Natural killer cell (primary cell): ENCODE results near the gene CHPF2. TPM values are rescaled to one million over a fixed set of nuclear protein-coding genes. Genes with fewer than 3 reads are reported as not detected.

Experiments used
- ATAC-seq, 3 donors: fragments of 150-1000 bp in 2 of 3; fragments of 200-7000 bp in 1 of 3; cut with Tn5 transposase; 1 replicate in 1 of 3; 2 replicates in 2 of 3; pipeline ENCODE4 v1.10.0; 2021; ENCODE audit warnings: mild to moderate bottlenecking in 2 of 3, moderate library complexity in 2 of 3
- DNase-seq, 2 donors: peaks; one replicate each; pipeline versions ENCODE4 v3.0.0 to v3.0.0-alpha.2; 2013 to 2021; ENCODE audit warnings: mixed read lengths in 1 of 2
- H3K27ac ChIP-seq: one replicate; pipeline ENCODE4 v1.5.1; 2013; ENCODE audit warnings: mild to moderate bottlenecking, low read length
- H3K27me3 ChIP-seq: one replicate; pipeline ENCODE4 v1.6.1; 2013; ENCODE audit warnings: low read length; ENCODE audit not compliant: control insufficient read depth, insufficient read depth
- H3K36me3 ChIP-seq: one replicate; pipeline ENCODE4 v1.6.1; 2013; ENCODE audit warnings: low read length; ENCODE audit not compliant: control insufficient read depth, insufficient read depth
- H3K4me1 ChIP-seq: one replicate; pipeline ENCODE4 v1.6.1; 2013; ENCODE audit warnings: low read length; ENCODE audit not compliant: control insufficient read depth, insufficient read depth
- H3K4me3 ChIP-seq: one replicate; pipeline ENCODE4 v1.5.1; 2013; ENCODE audit warnings: low read length
- H3K9me3 ChIP-seq: one replicate; pipeline ENCODE4 v1.6.1; 2013; ENCODE audit warnings: low read length; ENCODE audit not compliant: control insufficient read depth, insufficient read depth
- H3K27ac Mint-ChIP-seq, 2 donors: one replicate each; pipeline ENCODE4 v1.8.0; 2022; ENCODE audit warnings: mild to moderate bottlenecking in 2 of 2, mixed read lengths in 2 of 2, moderate library complexity in 1 of 2
- H3K27me3 Mint-ChIP-seq, 2 donors: one replicate each; pipeline ENCODE4 v1.8.0; 2022; ENCODE audit warnings: low read depth in 2 of 2, mixed read lengths in 2 of 2
- H3K36me3 Mint-ChIP-seq: one replicate; pipeline ENCODE4 v1.8.0; 2022; ENCODE audit warnings: mixed read lengths
- H3K4me1 Mint-ChIP-seq, 2 donors: one replicate each; pipeline ENCODE4 v1.8.0; 2022; ENCODE audit warnings: mixed read lengths in 2 of 2
- H3K4me3 Mint-ChIP-seq: one replicate; pipeline ENCODE4 v1.8.0; 2022; ENCODE audit warnings: mild to moderate bottlenecking, moderate library complexity, mixed read lengths
- H3K9me3 Mint-ChIP-seq, 2 donors: one replicate each; pipeline ENCODE4 v1.8.0; 2022; ENCODE audit warnings: mixed read lengths in 2 of 2
- CTCF ChIP-seq: fragments of 200-600 bp; IDR thresholded peaks from one replicate; pipeline ENCODE4 v1.8.0; 2022; ENCODE audit warnings: antibody characterized with exemption
- WGBS: methylation state at CpG from one replicate; pipeline ENCODE4 v1.1.7; 2013; ENCODE audit warnings: missing lambda C conversion rate; ENCODE audit not compliant: insufficient coverage; 5-methylcytosine and 5-hydroxymethylcytosine counted together
- intact Hi-C: fragments of 100-400 bp; cut with micrococcal nuclease; formaldehyde crosslinking; loops from one replicate; pipeline ENCODE4 v1.14.2; 2022
- total RNA-seq, 4 donors: library from RNA; stranded (reverse); fragments of 120-200 nt in 1 of 4; gene quantifications; one replicate each; pipeline versions ENCODE4 v1.2.3 to v1.2.4, GENCODE V29; 2013 to 2022

The CHPF2 gene
- total RNA-seq, 3 donors from 2014 or later (not counting 1 experiment from before 2014, with no cell fraction given): 47.0 to 51.6 (median 48.6) TPM

GRCh38 chr7:151260883-151261282 is 28.6 kb downstream of the CHPF2 start:
- 92% methylated on average over 8 of the region's 8 CpGs for WGBS
- H3K36me3 Mint-ChIP-seq: no peaks in the 10 kb centered on the region
- no peak overlapping the region for H3K4me3 Mint-ChIP-seq
- H3K4me1 Mint-ChIP-seq: no peaks in the 10 kb centered on the region
- Histone ChIP-seq H3K27me3 (peaks cover 2% of the 10 kb centered on the region), H3K4me3 (no peak overlapping the region), H3K4me1 (no peaks in the 10 kb centered on the region), H3K27ac (no peak overlapping the region), H3K9me3 (no peaks in the 10 kb centered on the region), H3K36me3 (no peaks in the 10 kb centered on the region)
- intact Hi-C loops: no loop called here
- ATAC-seq: no peak
- no peaks in the 10 kb centered on the region for H3K9me3 Mint-ChIP-seq
- DNase-seq: no peak
- no peak overlapping the region for H3K27ac Mint-ChIP-seq
- peaks cover 23 to 24% of the 10 kb centered on the region in 2 donors for H3K27me3 Mint-ChIP-seq
- no peak for TF ChIP-seq CTCF

GRCh38 chr7:151261529-151261928 is 29.2 kb downstream of the CHPF2 start:
- H3K27ac ChIP-seq: no peak overlapping the region
- WGBS: 90% methylated on average over 10 of the region's 10 CpGs
- no peak for DNase-seq
- peaks cover 2% of the 10 kb centered on the region for H3K27me3 ChIP-seq
- Mint-ChIP-seq H3K36me3 (no peaks in the 10 kb centered on the region), H3K9me3 (no peaks in the 10 kb centered on the region), H3K27ac (no peak overlapping the region), H3K27me3 (peaks cover 20 to 23% of the 10 kb centered on the region in 2 donors), H3K4me1 (no peaks in the 10 kb centered on the region), H3K4me3 (no peak overlapping the region)
- H3K4me3 ChIP-seq: no peak overlapping the region
- no peak for TF ChIP-seq CTCF
- H3K4me1 ChIP-seq: no peaks in the 10 kb centered on the region
- no peaks in the 10 kb centered on the region for H3K9me3 ChIP-seq
- no peak for ATAC-seq
- no peaks in the 10 kb centered on the region for H3K36me3 ChIP-seq
- intact Hi-C loops: no loop called here

- TF ChIP-seq CTCF: no peak
- DNase-seq (no peak), ATAC-seq (no peak)
- peaks cover 2% of the 10 kb centered on the region for H3K27me3 ChIP-seq
- Mint-ChIP-seq H3K27ac (no peak overlapping the region), H3K27me3 (peaks cover 0 to 2% of the 10 kb centered on the region in 2 donors), H3K4me1 (no peaks in the 10 kb centered on the region), H3K9me3 (no peaks in the 10 kb centered on the region), H3K4me3 (no peak overlapping the region), H3K36me3 (no peaks in the 10 kb centered on the region)
- no peaks in the 10 kb centered on the region for H3K36me3 ChIP-seq
- H3K4me3 ChIP-seq: no peak overlapping the region
- no peak overlapping the region for H3K27ac ChIP-seq
- 91% methylated on average over 5 of the region's 5 CpGs for WGBS
- no peaks in the 10 kb centered on the region for H3K4me1 ChIP-seq
- intact Hi-C loops: no loop called here
- no peaks in the 10 kb centered on the region for H3K9me3 ChIP-seq
These were observed 32.3 kb downstream of the CHPF2 start for GRCh38 chr7:151264615-151265014.

- no peaks in the 10 kb centered on the region for H3K36me3 ChIP-seq
- 90% methylated on average over 8 of the region's 9 CpGs for WGBS
- TF ChIP-seq CTCF: no peak
- no peak overlapping the region for H3K27ac ChIP-seq
- Mint-ChIP-seq H3K9me3 (no peaks in the 10 kb centered on the region), H3K27me3 (peaks cover 0 to 5% of the 10 kb centered on the region in 2 donors), H3K4me1 (no peaks in the 10 kb centered on the region), H3K27ac (no peak overlapping the region), H3K36me3 (no peaks in the 10 kb centered on the region), H3K4me3 (no peak overlapping the region)
- H3K27me3 ChIP-seq: peaks cover 2% of the 10 kb centered on the region
- H3K4me3 ChIP-seq: no peak overlapping the region
- no peak for ATAC-seq
- intact Hi-C loops: no loop called here
- H3K9me3 ChIP-seq: no peaks in the 10 kb centered on the region
- DNase-seq: no peak
- no peaks in the 10 kb centered on the region for H3K4me1 ChIP-seq
These were observed 33.2 kb downstream of the CHPF2 start for GRCh38 chr7:151265351-151265931.
